HG03354 (cell line): Measurements from ENCODE around the gene BMPER.

ENCODE experiments used
- ATAC-seq: cut with Tn5 transposase; IDR thresholded peaks from one replicate; pipeline ENCODE4 v1.9.1; 2021; ENCODE audit warnings: mild to moderate bottlenecking; ENCODE audit not compliant: unreplicated experiment, poor library complexity, severe bottlenecking

BMPER gene

DNA sequence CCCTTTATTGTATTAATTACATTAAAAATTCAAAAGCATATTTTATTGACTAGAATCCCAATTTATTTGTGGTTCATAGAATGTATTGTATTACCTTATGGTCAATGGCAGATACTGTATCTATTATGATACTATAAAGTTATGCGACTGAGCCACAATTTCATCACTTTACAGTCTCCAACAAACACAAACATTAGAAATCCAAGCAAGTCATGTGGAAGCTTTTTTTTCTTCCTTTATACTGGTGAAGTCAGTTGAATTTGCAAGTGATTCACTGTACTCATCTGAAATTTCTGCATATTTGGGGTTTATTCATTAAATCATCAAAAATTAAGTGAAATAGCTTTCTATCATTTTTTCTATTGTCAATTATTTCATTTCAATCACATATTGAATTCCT is 54.3 kb downstream of the BMPER start:
- no peak for ATAC-seq

DNA sequence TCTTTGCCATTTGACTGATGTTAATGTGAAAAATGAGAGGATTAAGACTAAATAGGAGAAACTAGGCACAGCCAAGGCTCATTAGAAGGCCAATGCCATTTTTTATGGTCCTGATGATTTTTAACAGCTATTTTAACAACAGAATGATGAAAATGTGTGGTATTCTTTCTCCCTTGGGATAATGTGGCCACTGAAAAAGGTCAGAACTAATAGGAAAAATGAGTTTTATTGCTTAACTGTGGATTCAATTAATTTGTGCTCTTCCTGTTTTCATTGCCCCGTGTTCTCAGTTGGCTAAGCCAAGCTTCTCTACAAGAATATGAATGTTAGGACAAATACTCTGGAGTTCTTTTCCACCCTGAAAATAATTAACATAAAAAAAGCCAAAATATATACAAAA is 56.6 kb downstream of the BMPER start:
- ATAC-seq = no peak

DNA sequence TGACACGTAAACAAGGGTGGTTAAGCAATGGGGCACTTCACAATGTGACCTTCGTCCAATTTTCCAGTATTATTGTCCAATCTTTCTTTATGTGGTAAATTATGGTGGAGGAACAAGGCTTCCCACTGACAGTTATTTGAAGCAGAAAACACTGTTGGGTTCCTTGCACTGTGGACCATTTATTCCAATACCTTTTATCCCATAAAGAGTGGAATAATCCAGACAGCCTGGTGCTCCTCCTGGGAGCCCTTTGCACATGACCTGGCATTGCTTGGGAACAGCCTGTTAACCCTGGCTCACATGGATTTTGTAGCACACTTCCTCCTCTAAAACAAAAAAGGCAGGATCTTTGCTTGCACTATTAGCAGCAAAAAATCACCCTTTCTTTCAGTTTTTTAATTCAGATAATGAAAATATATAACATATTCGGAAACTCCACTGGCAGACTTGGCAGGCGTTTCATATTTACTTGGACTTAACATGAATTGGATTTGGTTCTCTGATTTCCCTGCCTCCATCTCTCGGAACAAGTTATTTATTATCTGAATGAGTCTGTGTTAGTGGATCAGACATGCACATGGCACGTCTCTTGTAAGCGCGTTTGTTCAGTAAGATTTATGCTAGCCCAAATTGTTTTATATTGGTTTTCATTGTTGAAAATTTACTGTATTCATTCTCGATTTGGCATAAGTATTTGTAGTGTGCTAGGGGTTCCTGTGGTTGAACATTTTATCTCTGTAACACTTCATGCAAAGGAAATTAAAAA is 59.3 kb downstream of the BMPER start:
- no peak for ATAC-seq

DNA sequence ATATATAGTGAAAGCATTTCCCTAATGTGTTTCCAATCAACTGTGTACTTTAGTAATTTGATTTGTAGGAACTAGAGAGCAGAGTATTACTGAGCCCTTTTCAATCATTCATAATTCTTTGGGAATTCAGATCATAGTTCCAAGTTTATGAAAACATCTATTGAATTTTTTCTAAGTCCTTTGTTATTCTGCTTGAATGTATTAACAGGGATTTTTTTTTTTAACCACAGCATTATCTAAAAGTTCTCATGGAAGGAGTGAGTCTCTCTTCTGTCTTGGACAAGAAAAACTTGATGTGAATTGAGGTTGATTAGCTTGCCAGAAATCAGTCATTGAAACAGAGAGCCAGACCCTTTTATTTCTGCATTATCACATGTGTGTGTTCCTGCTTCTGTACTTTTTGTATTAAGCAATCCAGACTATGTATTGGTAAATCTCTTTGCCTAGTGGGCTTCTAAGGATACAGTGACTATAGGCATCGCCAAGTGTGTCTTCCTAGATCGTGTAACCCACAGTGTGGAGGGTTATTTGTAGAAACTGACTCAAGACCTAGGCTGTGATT is 59.9 kb downstream of the BMPER start:
- no peak for ATAC-seq

DNA sequence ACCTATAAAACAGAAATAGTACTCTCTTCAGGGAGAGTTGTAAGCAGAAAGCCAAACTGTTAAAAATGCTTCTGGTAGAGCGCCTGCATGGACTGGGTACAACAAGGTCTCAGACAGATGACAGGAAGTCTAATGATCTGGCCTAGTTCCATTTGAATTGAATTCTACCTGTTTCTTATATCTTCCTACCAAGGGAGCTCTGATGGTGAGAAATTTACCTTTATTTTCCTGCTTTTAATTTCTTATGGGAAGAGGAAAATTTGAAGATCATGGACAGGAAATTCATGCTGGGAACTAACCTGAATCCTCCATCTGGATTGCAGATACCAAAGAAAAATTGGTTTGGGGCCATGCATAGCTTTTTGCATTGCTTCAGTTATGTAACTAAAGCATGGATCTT is 63.3 kb downstream of the BMPER start:
- ATAC-seq = no peak

DNA sequence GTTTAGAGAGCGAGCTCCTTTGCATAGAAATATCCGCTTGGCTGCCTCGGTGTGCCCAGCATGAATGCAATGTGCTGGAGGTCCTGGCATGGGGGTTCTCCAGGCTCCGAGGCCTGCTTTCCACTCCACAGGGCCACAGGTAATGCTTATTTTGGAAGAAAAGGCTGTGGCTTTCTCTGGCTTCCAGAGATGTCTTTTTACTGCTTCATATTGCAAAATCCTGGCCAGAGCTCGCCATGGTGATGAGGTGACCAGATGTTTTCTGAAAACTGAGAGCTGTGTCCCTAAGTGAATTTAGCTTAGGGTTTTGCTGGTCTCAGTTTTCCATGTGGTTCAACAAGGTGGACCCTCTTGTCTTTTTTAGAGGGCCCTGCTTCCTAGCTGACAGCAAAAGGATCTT is 65.2 kb downstream of the BMPER start:
- ATAC-seq = no peak

DNA sequence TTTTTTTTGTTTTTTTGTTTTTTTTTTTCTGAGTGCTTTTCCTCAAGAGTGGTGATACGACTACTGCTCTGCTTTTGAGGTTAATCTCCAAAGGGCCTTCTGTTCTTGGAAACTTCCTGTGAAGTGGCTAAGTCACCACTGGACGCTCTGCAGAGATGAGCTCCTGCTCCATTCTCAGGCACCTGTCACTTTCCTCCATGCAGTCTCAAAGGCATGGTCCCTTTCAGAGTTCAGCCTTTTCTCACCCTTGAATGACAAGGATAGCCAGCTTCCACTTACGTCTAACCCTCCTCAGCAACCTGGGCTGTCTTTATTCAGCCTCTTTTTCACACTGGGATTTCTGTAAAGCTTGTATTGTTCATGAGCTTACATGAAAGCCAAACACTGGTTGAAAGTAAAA is 65.8 kb downstream of the BMPER start:
- no peak for ATAC-seq

DNA sequence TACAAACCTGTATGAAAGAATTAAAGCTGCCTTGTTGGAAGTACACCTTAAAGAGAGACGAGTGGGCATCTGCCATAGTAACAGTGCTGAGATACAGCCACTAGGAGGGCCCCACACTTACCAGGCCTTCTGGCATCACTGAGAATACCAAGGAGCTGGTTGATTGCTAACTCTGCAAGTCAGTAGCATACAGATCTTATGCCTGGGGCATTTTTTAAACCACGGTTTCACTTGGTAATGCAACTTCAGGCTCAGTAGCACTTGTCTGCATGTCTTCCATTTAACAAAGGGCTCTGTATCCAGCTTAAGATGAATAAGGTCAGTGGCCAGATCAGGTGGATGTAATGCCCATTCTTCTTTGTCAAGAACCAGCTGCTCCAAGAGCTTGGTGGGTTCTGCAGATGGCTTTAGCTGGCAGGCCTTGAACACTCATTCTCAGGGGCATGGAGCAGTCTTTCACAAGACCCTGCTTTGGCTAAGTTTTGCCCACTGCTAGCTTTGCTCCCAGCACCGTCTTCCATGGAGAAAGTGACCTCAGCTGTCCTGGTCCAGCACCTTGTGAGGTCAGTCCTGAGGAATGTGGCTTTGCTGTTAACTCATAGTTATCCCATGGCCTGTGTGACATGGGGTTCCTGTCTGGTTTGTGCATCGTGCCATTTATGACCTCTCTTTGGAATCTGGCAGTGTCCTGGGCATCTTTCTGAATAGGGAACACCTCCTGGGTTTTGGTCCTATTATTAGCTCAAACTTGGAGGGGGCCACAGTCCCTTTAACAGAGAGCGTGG is 68.1 kb downstream of the BMPER start:
- no peak for ATAC-seq

DNA sequence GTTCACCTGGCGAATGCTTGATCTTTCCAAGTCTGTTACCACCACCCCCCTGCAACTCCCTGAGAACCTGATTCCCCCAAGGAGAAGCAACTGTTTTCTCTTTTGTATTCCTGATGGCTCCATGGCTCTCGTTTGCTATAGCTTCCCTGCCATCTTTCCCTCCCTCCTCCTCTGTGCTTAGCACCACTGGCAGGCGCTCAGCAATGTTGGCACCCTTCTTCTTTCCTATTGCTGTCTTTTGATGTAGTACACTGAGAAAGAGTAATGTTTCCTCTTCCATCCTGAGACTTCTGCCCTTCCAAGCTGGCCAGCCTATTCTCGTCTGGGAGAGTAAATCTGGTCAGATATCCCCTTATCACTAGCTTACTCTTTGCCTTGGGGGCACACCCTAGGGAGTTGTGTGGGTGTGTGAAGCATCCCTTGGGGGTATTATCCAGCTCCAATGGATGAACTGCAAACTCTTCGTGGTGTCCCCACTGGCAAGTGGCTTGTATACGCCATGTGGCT is 74.0 kb downstream of the BMPER start:
- no peak for ATAC-seq

DNA sequence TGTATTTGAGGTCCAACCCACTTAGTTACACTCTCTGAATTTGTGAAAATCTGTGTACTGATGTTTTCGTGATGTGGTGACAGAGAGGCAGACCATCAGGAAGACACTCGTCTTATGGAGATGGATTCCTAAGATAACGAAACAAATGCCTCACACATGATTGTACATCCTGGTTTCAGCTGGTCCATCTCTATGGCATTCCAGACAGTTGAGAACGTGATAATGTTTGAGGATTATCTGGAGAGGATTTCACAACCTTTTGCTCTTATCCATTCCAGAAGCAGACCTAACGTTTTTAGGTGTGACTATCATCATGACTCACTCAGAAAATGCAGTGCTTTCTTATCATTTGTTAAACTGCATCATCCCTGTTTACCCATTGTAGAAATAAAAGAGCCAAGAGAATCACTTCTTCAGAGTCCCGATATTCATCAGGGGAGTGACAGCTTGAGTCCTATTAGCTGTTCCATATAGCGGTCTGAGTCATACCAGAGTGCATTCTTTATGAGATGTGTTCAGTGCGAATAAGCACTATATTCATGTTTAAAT is 74.5 kb downstream of the BMPER start:
- no peak for ATAC-seq

DNA sequence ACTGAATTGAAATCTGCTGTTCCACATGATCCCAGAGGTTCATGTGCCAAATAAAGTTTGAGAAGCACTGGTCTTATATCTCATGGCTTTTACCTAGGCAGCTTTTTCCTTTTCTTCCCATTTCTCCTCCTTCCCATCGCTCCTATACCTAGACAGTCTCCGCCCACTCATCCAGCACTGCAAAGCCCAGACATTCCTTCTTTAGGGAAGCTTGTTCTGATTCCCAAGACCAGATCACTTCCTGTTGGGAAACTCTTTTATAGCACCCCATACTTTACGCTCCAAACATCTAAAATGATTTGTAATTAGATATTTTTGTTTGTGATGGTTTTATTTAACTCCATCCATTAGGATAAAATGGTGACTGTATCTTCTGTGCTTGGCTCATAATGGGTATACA is 75.9 kb downstream of the BMPER start:
- no peak for ATAC-seq

DNA sequence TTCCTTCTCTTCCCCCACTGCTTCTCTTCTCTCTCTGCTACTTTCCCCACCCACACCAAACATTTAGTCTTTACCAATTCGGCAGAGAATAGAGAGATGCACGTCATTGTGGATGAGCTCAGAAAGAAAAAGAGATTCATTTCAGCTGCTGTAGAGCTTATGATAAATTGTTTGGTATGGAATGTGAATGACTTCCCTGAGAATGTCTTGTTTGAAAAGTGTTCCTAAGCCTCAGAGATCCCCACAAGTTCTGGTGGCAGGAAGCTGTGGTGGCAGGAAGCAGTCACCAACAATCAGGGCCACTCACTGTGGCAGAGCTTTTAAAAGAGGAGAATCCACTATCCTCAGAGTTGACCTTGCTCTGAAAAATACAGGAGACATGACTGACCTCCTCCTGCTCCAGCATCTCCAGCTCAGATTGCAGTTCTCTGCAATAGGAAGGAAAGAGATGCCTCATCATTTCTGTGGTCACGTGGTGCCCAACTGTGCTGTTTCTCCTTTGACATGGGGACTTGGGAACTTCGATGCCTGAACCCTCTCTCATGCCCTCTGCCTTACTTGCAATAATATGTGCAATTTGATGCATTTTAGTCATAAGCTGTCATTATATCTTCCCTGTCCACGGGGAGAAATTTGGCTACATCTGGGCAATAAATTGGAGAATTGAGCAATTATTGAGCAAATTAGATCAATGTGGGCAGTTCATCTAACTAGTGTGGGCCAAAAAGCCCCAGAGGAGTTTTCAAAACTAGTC is 76.5 kb downstream of the BMPER start:
- no peak for ATAC-seq

DNA sequence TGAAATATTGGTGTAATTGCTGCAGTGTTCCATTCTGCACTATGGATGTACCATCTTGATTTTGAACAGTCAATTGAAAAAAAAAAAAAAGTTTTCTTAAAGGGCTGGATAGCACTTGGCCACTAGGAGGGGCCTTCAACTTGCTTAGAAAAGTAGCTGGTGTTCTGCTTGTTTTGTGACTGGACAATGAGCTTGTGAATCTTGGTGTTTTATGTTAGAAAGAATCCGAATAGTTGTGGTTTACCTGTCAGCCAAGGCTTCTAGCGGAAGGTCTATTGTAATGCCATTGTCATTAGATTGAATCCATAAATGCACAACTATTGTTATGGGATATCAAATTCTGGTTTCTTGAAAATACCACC is 77.1 kb downstream of the BMPER start:
- no peak for ATAC-seq

DNA sequence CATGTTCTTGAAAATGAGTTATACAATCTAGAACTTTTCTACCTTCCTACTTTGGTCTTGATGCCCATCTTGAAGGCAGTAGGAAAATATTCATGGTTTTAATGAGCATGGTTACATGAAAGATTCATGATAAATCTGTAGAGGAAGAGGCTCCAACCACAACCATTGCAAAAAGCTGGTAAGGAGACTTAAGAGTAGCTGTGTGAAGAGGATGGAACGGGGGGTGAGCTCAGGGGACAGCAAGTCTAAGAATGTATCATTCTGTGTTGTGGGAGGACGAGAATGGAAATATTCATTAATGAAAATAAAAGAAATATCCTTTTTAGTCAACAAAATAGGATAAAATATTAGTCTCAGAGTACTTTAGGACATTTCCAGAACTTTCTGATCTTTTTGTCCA is 81.1 kb downstream of the BMPER start:
- ATAC-seq = no peak

DNA sequence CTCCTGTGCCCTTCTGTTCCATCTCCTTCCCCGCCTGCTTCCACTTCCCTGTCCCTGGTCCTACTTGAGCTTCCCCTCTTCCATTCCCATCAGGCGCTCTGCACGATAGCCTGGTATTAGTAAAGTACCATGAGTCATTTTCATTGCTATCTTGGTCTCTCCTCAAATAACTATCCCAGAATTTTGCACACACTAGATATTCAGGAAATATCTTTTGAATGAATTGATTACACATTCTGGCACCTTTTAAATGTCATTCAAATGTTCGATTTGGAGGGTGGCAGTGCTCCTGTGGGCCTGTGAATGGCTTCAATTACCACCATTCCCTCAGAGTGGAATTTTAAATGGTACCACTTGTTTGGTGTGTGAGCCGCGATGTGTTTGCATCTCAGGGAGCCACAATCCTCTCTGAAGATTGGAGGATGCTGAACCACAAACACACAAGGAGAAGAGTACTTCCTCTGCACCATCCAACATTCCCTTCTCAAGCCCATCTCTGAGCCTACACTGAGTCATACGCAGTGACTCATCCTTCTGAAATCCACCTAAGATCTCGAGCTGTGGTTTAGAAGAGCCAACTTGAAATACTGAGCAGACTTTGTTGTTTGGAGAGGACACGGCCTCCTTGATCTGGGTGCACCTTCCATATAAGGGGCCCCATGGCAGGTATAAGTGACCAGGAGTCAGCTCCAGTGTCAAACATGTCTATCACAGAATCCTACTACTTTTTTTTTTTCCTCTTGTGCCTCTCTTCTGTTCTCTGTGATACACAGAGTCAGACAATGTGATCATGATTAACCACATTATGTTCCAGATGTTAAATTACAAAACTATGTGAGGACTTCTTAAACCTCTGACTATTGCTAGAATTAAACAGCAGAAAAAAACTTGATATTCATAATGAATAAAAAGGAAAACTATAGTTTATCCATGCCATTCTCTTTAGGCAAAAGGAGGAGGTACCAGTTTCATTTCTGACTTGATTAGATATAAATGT is 81.9 kb downstream of the BMPER start:
- ATAC-seq = no peak

DNA sequence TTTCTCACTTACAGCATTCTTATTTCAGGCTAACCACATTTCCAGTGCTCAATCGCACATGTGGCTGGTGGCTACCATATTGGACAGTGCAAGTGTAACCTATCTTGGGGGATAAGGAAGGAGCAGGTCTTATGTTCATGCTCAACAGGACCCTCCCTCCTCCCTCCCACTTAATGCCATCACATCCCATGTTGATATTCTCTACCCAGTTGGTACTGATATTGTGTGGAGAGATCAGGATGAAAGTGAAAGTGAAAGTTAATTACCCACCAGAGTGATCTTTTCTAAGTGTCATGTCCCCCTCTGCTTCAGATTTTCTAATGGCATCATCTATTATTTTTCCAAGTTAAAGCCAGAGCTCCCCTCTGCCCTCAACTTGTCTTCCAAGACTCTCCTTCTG is 91.6 kb downstream of the BMPER start:
- no peak for ATAC-seq

DNA sequence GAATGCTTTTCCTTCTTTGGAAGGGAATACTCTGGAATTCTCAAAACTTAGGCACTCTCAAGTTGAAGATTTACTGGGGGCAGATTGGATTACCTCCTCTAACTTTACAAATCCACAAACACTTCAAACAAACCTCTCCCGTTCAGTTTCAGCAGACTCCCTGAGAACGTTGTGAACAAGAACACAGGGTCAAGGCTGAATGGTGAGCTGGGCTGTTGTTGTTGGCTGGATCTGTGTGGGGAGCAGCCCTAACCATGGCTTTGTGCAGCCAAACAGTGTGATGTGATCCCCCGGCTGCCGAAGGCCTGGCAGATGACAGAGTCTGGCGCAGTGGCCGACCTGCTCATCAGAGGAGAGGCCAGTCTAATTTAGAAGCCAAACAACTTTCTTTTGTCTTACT is 93.1 kb downstream of the BMPER start:
- ATAC-seq = no peak

DNA sequence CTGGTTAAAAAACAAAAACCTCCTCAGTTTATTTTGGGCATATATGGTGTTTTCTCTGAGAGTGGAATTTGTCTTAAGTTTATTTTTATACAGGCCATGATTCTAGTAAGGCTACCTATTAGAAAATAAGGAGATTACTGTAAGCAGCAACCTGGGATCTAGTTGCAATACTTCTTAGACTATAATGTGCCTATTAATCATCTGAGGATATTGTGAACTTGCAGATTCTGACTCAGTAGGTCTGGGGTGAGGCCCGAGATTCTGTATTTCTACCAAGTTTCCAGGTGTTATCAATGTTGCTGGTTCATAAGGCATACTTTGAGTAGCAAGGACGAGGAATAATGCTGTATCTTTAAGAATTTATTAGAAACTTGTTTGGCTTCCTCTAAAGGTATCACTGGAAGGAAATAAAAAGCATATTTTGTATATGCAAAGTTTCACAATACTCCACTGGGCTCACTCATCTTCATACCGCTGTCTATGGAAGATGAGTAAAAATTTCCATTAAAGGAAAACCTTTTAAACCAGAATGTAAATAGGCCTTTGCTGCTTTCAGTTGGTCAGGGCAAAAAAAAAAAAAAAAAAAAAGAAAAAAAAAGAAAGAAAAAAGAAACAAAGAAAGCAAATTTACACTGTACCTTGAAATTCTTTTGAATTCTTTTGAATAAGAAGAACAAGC is 105.8 kb downstream of the BMPER start:
- ATAC-seq = no peak
